Testis (tissue), 3 donors: ENCODE data around the gene COL25A1. TPM values are rescaled to one million over a fixed set of nuclear protein-coding genes. Genes with fewer than 3 reads are reported as not detected.

Source experiments
- DNase-seq: peaks from one replicate; pipeline ENCODE4 v3.0.0-alpha.2; 2019
- H3K27ac ChIP-seq, 2 donors: fragments of 200-600 bp; sonication (generic); one replicate each; pipeline ENCODE4 v1.5.1; 2019
- H3K27me3 ChIP-seq: fragments of 200-600 bp; sonication (generic); one replicate; pipeline ENCODE4 v1.5.1; 2019
- H3K36me3 ChIP-seq: fragments of 200-600 bp; sonication (generic); one replicate; pipeline ENCODE4 v1.5.1; 2017; ENCODE audit warnings: low read depth; ENCODE audit errors: missing control alignments
- H3K4me1 ChIP-seq: fragments of 200-600 bp; sonication (generic); one replicate; pipeline ENCODE4 v1.5.1; 2019
- H3K4me3 ChIP-seq, 2 donors: fragments of 200-600 bp; sonication (generic); one replicate each; pipeline ENCODE4 v1.5.1; 2017 to 2019
- H3K9me3 ChIP-seq: fragments of 200-600 bp; sonication (generic); one replicate; pipeline ENCODE4 v1.5.1; 2017
- POLR2A ChIP-seq: fragments of 450-650 bp; IDR thresholded peaks from one replicate; pipeline ENCODE4 v1.6.1; 2017; ENCODE audit warnings: antibody characterized with exemption, mild to moderate bottlenecking, moderate library complexity
- WGBS, 2 donors: methylation state at CpG; one replicate each; pipeline ENCODE4 v1.1.5; 2018; 5-methylcytosine and 5-hydroxymethylcytosine counted together
- intact Hi-C: fragments of 100-400 bp; cut with DNase I; formaldehyde crosslinking; loops from one replicate; pipeline ENCODE4 v1.15.1; 2023; ENCODE audit warnings: low total_unique reads
- polyA plus RNA-seq: library from polyadenylated mRNA; stranded (reverse); fragments of 350-450 nt; fragmentation: Illumina TruSeq; extraction: RNeasy Lipid Tissue Mini Kit (QIAGEN cat#74804); gene quantifications from one replicate; pipeline ENCODE4 v1.2.3, GENCODE V29; 2014; ENCODE audit warnings: low read depth, low replicate concordance; ENCODE audit not compliant: insufficient read depth
- total RNA-seq, 2 donors: library from RNA; depleted of rRNA; stranded (reverse); fragments of >200 nt; gene quantifications; one replicate each; pipeline ENCODE4 v1.2.3, GENCODE V29; 2016
- TF ChIP-seq, protein P1 (sequence below), 3 experiments: fragments of 450-650 bp in 2 of 3; fragments of 200-600 bp in 1 of 3; sonication (generic) in 1 of 3; IDR thresholded peaks; one replicate each; pipeline ENCODE4 v1.5.1; 2016 to 2019; ENCODE audit warnings: antibody characterized with exemption in 3 of 3, mild to moderate bottlenecking in 2 of 3, moderate library complexity in 1 of 3

The COL25A1 gene
- total and polyA plus RNA-seq, 3 donors from 2014 or later: 11.7 to 19.2 (median 17.2) TPM

DNA sequence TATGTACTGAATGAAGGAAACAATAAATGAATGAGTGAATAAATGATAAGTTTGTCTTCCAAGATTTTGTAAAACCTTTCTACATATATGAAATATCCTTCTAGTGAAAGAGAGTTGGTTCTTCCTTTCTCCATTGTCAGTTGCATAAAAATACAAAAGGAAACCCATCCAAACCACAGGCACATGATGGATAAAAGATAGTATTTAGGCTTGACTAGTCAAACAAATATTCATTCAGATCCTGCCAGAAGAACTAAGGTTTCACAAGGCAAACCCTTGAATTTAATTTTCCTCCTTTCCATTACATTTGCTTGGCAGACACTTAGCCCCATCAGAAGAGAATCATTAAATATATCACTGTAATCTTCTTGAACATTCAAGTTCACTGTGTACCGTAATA is 208.4 kb downstream of the COL25A1 start:
- 50 to 57% methylated on average over 1 of the region's 1 CpG for WGBS, 2 donors
- intact Hi-C loops: no loop called here
- Histone ChIP-seq H3K27ac (no peak overlapping the region), H3K27me3 (no peaks in the 10 kb centered on the region), H3K9me3 (no peaks in the 10 kb centered on the region), H3K36me3 (no peaks in the 10 kb centered on the region), H3K4me3 (no peak overlapping the region), H3K4me1 (no peaks in the 10 kb centered on the region)
- DNase-seq: no peak
- TF ChIP-seq, protein P1, sequence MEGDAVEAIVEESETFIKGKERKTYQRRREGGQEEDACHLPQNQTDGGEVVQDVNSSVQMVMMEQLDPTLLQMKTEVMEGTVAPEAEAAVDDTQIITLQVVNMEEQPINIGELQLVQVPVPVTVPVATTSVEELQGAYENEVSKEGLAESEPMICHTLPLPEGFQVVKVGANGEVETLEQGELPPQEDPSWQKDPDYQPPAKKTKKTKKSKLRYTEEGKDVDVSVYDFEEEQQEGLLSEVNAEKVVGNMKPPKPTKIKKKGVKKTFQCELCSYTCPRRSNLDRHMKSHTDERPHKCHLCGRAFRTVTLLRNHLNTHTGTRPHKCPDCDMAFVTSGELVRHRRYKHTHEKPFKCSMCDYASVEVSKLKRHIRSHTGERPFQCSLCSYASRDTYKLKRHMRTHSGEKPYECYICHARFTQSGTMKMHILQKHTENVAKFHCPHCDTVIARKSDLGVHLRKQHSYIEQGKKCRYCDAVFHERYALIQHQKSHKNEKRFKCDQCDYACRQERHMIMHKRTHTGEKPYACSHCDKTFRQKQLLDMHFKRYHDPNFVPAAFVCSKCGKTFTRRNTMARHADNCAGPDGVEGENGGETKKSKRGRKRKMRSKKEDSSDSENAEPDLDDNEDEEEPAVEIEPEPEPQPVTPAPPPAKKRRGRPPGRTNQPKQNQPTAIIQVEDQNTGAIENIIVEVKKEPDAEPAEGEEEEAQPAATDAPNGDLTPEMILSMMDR (IDR thresholded peaks at IDR 0.05): no peak
- TF ChIP-seq POLR2A: no peak

DNA sequence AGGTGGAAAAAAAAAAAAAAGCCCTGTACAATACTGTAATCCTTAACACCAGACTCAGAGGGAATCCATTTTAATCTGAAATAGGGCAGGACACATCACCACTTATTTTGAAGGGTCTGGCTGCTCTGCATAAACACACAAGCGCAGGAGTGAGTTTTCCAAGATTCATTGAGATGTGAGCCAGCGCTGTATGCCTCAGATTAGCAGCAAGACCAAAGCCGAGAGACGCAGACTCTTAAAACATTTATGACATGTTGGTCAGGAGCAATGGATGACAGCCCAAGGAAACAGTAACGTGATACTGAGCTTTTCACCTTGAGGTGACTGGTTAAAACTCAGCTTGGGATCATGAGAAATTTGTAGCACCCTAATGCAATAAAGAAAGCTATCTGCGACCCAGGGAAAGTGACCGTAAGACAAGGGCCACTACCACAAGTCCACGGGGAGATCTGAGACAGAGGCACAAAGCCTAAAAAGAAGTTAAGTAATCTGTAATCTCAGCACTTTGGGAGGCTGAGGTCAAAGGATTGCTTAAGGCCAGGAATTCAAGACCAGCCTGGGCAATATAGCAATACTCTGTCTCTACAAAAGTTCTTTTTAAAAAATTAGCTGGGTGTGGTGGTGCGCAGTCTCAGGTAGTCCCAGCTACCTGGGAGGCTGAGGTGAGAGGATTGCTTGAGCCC is 210.6 kb downstream of the COL25A1 start:
- Histone ChIP-seq H3K9me3 (no peaks in the 10 kb centered on the region), H3K36me3 (no peaks in the 10 kb centered on the region), H3K4me1 (no peaks in the 10 kb centered on the region), H3K4me3 (no peak overlapping the region), H3K27me3 (no peaks in the 10 kb centered on the region), H3K27ac (no peak overlapping the region)
- 87 to 95% methylated on average over 9 of the region's 9 CpGs for WGBS, 2 donors
- intact Hi-C loops: no loop called here
- TF ChIP-seq POLR2A: no peak
- TF ChIP-seq, protein P1 (IDR thresholded peaks at IDR 0.05): no peak
- no peak for DNase-seq

DNA sequence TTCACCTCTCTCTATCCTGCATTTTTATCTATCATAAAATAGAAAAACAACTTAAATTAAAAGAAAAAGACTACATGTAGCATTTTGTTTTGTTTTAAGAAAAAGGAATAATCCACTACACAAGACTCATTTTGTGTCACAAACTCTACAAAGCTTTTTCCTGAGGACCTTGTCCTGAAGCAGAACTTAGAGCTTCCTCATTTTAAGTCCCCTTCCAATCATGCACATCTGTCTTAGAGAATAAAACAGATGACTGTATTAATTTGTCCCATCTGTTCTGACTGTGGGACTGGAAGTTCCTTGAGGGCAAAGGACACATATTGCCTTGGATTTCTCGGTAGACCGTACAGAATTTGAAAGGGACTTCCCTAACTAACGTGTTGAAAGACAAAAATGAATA is 218.5 kb downstream of the COL25A1 start:
- Histone ChIP-seq H3K27ac (no peak overlapping the region), H3K9me3 (no peaks in the 10 kb centered on the region), H3K27me3 (no peaks in the 10 kb centered on the region), H3K4me3 (no peak overlapping the region), H3K4me1 (no peaks in the 10 kb centered on the region), H3K36me3 (no peaks in the 10 kb centered on the region)
- 91 to 94% methylated on average over 3 of the region's 3 CpGs for WGBS, 2 donors
- DNase-seq: no peak
- TF ChIP-seq POLR2A: no peak
- TF ChIP-seq, protein P1 (IDR thresholded peaks at IDR 0.05): no peak
- intact Hi-C loops: no loop called here

GRCh38 chr4:109079731-109080130 is 222.7 kb downstream of the COL25A1 start:
- no peak for TF ChIP-seq POLR2A
- TF ChIP-seq, protein P1 (IDR thresholded peaks at IDR 0.05): no peak
- no peak overlapping the region for H3K27ac ChIP-seq
- intact Hi-C loops: no loop called here
- no peaks in the 10 kb centered on the region for H3K9me3 ChIP-seq
- H3K4me1 ChIP-seq: no peaks in the 10 kb centered on the region
- no peaks in the 10 kb centered on the region for H3K27me3 ChIP-seq
- WGBS, 2 donors: 62 to 91% methylated on average over 4 of the region's 4 CpGs
- H3K36me3 ChIP-seq: no peaks in the 10 kb centered on the region
- H3K4me3 ChIP-seq: no peak overlapping the region
- DNase-seq: no peak

DNA sequence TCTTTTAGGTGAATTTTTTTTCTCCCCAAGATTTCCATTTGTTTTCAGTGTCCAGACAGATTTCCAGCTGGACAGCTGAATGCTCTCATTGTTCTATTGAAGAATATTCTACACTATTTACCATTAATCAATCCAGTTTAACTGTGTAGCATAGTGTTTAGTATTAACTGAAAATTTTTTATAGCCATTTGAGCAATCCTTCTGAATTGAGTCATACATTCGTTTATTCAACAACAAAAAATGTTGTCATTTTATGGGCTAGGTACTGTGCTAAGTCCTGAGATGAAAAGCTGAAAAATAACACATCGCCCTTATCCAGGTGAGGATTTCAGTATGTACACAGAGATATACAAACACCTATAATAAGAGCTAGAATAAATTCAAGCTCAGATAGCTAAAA is 223.3 kb downstream of the COL25A1 start:
- 71 to 76% methylated on average over 2 of the region's 2 CpGs for WGBS, 2 donors
- DNase-seq: no peak
- no peak overlapping the region for H3K4me3 ChIP-seq
- H3K9me3 ChIP-seq: no peaks in the 10 kb centered on the region
- no peaks in the 10 kb centered on the region for H3K27me3 ChIP-seq
- no peak for TF ChIP-seq POLR2A
- TF ChIP-seq, protein P1 (IDR thresholded peaks at IDR 0.05): no peak
- no peaks in the 10 kb centered on the region for H3K36me3 ChIP-seq
- no peaks in the 10 kb centered on the region for H3K4me1 ChIP-seq
- H3K27ac ChIP-seq: no peak overlapping the region
- intact Hi-C loops: no loop called here
